Caco-2 (cell line): Measurements from ENCODE around the gene HOXB4. TPM values are rescaled to one million over a fixed set of nuclear protein-coding genes. Genes with fewer than 3 reads are reported as not detected.

ENCODE experiments used
- BruUV-seq: library from RNA; stranded (reverse); fragments of 400-500 nt; replicated peaks from 2 replicates; lab custom pipeline; 2021; lab: Mats Ljungman, UMichigan
- CTCF ChIA-PET: fragments of 300-600 bp; sonication (Branson Sonifier 250); formaldehyde crosslinking; loops from one replicate; lab custom pipeline; 2022; ENCODE audit warnings: antibody characterized with exemption; lab: Charles Lee
- POLR2A ChIA-PET: fragments of 300-600 bp; sonication (Branson Sonifier 250); formaldehyde crosslinking; loops from one replicate; lab custom pipeline; 2022; ENCODE audit warnings: antibody characterized with exemption; lab: Charles Lee
- DNase-seq, 2 experiments: peaks; one replicate each; pipeline versions ENCODE4 v3.0.0 to v3.0.0-alpha.2; 2020 to 2022
- H3K27me3 ChIP-seq: replicated peaks from 2 replicates; pipeline ENCODE4 v1.6.0; 2011; ENCODE audit warnings: low read length; ENCODE audit not compliant: control insufficient read depth, insufficient read depth
- H3K36me3 ChIP-seq: 2 replicates; pipeline ENCODE4 v1.5.1; 2011; ENCODE audit warnings: low read length; ENCODE audit not compliant: control insufficient read depth, insufficient read depth
- H3K4me1 ChIP-seq: fragments of 250-450 bp; sonication (Bioruptor Pico); 2 replicates; pipeline ENCODE4 v1.5.1; 2020; ENCODE audit warnings: mild to moderate bottlenecking
- H3K4me3 ChIP-seq: 2 replicates; pipeline ENCODE4 v1.5.1; 2011; ENCODE audit warnings: low read depth, mild to moderate bottlenecking, control low read depth, low read length
- H3K9me3 ChIP-seq: fragments of 250-450 bp; sonication (Bioruptor Pico); 2 replicates; pipeline ENCODE4 v1.5.1; 2020; ENCODE audit warnings: mild to moderate bottlenecking, moderate library complexity
- H3K27ac Mint-ChIP-seq: one replicate; pipeline ENCODE4 v1.8.0; 2022; ENCODE audit warnings: mixed read lengths; ENCODE audit not compliant: unreplicated experiment
- H3K27me3 Mint-ChIP-seq: one replicate; pipeline ENCODE4 v1.8.0; 2022; ENCODE audit warnings: mixed read lengths; ENCODE audit not compliant: insufficient read depth, unreplicated experiment
- H3K36me3 Mint-ChIP-seq: one replicate; pipeline ENCODE4 v1.8.0; 2022; ENCODE audit warnings: mild to moderate bottlenecking, mixed read lengths; ENCODE audit not compliant: insufficient read depth, unreplicated experiment
- H3K4me1 Mint-ChIP-seq: one replicate; pipeline ENCODE4 v1.8.0; 2022; ENCODE audit warnings: low read depth, mixed read lengths; ENCODE audit not compliant: unreplicated experiment
- H3K4me3 Mint-ChIP-seq: one replicate; pipeline ENCODE4 v1.8.0; 2022; ENCODE audit warnings: mild to moderate bottlenecking, moderate library complexity, mixed read lengths; ENCODE audit not compliant: unreplicated experiment
- H3K9me3 Mint-ChIP-seq: one replicate; pipeline ENCODE4 v1.8.0; 2022; ENCODE audit warnings: mixed read lengths; ENCODE audit not compliant: unreplicated experiment
- intact Hi-C: fragments of 100-400 bp; cut with micrococcal nuclease; formaldehyde crosslinking; loops from one replicate; pipeline ENCODE4 v1.10.0; 2022; ENCODE audit not compliant: unreplicated experiment
- total RNA-seq: library from RNA; stranded (reverse); gene quantifications from 2 replicates; pipeline ENCODE4 v1.2.3, GENCODE V29; 2022
- TF ChIP-seq, protein P1 (sequence below), 2 experiments: fragments of 200-600 bp in 1 of 2; IDR thresholded peaks; 1 replicate in 1 of 2; 2 replicates in 1 of 2; pipeline versions ENCODE4 v1.5.1 to v1.8.0; 2011 to 2022; ENCODE audit warnings: antibody characterized with exemption in 1 of 2, control low read depth in 1 of 2, inconsistent platforms in 1 of 2, low read depth in 1 of 2, low read length in 1 of 2, mild to moderate bottlenecking in 1 of 2, moderate library complexity in 1 of 2; ENCODE audit not compliant: insufficient read depth in 1 of 2, severe bottlenecking in 1 of 2, unreplicated experiment in 1 of 2

Gene HOXB4
- total RNA-seq, 1 experiment from 2014 or later = 3.4 TPM

GRCh38 chr17:48610282-48611211 lies 32.4 kb upstream of the HOXB4 start, which contains the start of gene HOXB7:
Gene HOXB7 (minus strand): TSS chr17:48611017. CDS start chr17:48610918, 99 bp downstream.
- CTCF ChIA-PET = interaction anchor here (0.6 to 1.3 kb wide), 8 partner anchors 9 to 1098 kb away, joined by 3 to 7 read pairs (median 6); no protein-coding TSS in a partner anchor

GRCh38 chr17:48609759-48610281 lies 31.7 kb upstream of the HOXB4 start:
- H3K27me3 Mint-ChIP-seq = peaks cover 25% of the 10 kb centered on the region

More at GRCh38 chr17:48610282-48611211, 32.4 kb upstream of the HOXB4 start, which contains the start of gene HOXB7:
- Histone ChIP-seq H3K36me3 (no peaks in the 10 kb centered on the region), H3K27me3 (no peaks in the 10 kb centered on the region), H3K4me3 (peak within 1 kb of the TSS; percentile 70), H3K9me3 (no peaks in the 10 kb centered on the region), H3K4me1 (peaks cover 9% of the 10 kb centered on the region)
- TF ChIP-seq, protein P1, sequence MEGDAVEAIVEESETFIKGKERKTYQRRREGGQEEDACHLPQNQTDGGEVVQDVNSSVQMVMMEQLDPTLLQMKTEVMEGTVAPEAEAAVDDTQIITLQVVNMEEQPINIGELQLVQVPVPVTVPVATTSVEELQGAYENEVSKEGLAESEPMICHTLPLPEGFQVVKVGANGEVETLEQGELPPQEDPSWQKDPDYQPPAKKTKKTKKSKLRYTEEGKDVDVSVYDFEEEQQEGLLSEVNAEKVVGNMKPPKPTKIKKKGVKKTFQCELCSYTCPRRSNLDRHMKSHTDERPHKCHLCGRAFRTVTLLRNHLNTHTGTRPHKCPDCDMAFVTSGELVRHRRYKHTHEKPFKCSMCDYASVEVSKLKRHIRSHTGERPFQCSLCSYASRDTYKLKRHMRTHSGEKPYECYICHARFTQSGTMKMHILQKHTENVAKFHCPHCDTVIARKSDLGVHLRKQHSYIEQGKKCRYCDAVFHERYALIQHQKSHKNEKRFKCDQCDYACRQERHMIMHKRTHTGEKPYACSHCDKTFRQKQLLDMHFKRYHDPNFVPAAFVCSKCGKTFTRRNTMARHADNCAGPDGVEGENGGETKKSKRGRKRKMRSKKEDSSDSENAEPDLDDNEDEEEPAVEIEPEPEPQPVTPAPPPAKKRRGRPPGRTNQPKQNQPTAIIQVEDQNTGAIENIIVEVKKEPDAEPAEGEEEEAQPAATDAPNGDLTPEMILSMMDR (IDR thresholded peaks at IDR 0.05; ENCODE audit: insufficient read depth in 1 of 2, low read depth in 1 of 2, low read length in 1 of 2, severe bottlenecking in 1 of 2, unreplicated experiment in 1 of 2) = no peak
- BruUV-seq = TSS peak; percentile 42
- peaks cover 29% of the 10 kb centered on the region for H3K4me1 Mint-ChIP-seq
- peaks cover 31% of the 10 kb centered on the region for H3K27me3 Mint-ChIP-seq
- POLR2A ChIA-PET = interaction anchor here (0.6 to 1.3 kb wide), 4 partner anchors 9 to 804 kb away, joined by 3 to 10 read pairs (median 6); partner anchors contain the start of genes HOXB9 and PHB1
- DNase-seq = peak; percentile 88 to 92
- no peaks in the 10 kb centered on the region for H3K9me3 Mint-ChIP-seq
- intact Hi-C loops = no loop called here
- peaks cover 15% of the 10 kb centered on the region for H3K36me3 Mint-ChIP-seq
- peak within 1 kb of the TSS; percentile 72 for H3K27ac Mint-ChIP-seq
- H3K4me3 Mint-ChIP-seq = peak within 1 kb of the TSS; percentile 86

More at GRCh38 chr17:48609759-48610281, 31.7 kb upstream of the HOXB4 start:
- Mint-ChIP-seq H3K4me3 (peak overlapping the region; percentile 86), H3K36me3 (peaks cover 15% of the 10 kb centered on the region), H3K9me3 (no peaks in the 10 kb centered on the region), H3K4me1 (peaks cover 29% of the 10 kb centered on the region), H3K27ac (peak overlapping the region; percentile 72)
- no TSS peak for BruUV-seq
- peak; percentile 35 to 56 for DNase-seq
- H3K36me3 ChIP-seq = no peaks in the 10 kb centered on the region
- peaks cover 9% of the 10 kb centered on the region for H3K4me1 ChIP-seq
- H3K27me3 ChIP-seq = no peaks in the 10 kb centered on the region
- CTCF ChIA-PET = interaction anchor here (0.6 to 1.3 kb wide), 9 partner anchors 8 to 1099 kb away, joined by 3 to 7 read pairs (median 6); no protein-coding TSS in a partner anchor
- H3K4me3 ChIP-seq = peak overlapping the region; percentile 70
- H3K9me3 ChIP-seq = no peaks in the 10 kb centered on the region
- POLR2A ChIA-PET = interaction anchor here (0.6 to 1.3 kb wide), 5 partner anchors 8 to 805 kb away, joined by 3 to 10 read pairs (median 7); partner anchors contain the start of genes HOXB9 and PHB1
- TF ChIP-seq, protein P1 (IDR thresholded peaks at IDR 0.05; ENCODE audit: insufficient read depth in 1 of 2, low read depth in 1 of 2, low read length in 1 of 2, severe bottlenecking in 1 of 2, unreplicated experiment in 1 of 2) = no peak
- intact Hi-C loops = no loop called here
